ENCODE results near the gene SNX25.

GRCh38 chr4:185265942-185266341, 56.5 kb downstream of the SNX25 start:
- TF ChIP-seq EZH2 (IDR thresholded peaks at IDR 0.05; ENCODE audit: low read length) (no peak), CTCF (optimal IDR thresholded peaks at IDR 0.05 in 1 of 3, IDR thresholded peaks at IDR 0.05 in 1 of 3, conservative IDR thresholded peaks at IDR 0.05 in 1 of 3; ENCODE audit: extremely low read depth in 1 of 3, insufficient read depth in 2 of 3, low read length in 3 of 3) (no peak)
